K562 (cell line): Measurements from ENCODE around the gene PPP1R14C. TPM values are rescaled to one million over a fixed set of nuclear protein-coding genes. Genes with fewer than 3 reads are reported as not detected.

Source experiments
- ATF2 ChIP-seq: sonication (generic); formaldehyde crosslinking; IDR thresholded peaks from 2 replicates; pipeline ENCODE4 v1.8.1; 2022; ENCODE audit warnings: missing genetic modification reagents
- EWSR1 ChIP-seq: fragments of 450-650 bp; IDR thresholded peaks from 2 replicates; pipeline ENCODE4 v1.6.1; 2018; ENCODE audit warnings: borderline replicate concordance, mild to moderate bottlenecking, low read depth, moderate library complexity; ENCODE audit not compliant: partially characterized antibody
- FOXA3 ChIP-seq, 2 experiments: fragments of 450-650 bp in 1 of 2; sonication (generic) in 1 of 2; formaldehyde crosslinking; IDR thresholded peaks in 1 of 2; conservative IDR thresholded peaks in 1 of 2; 2 replicates each; pipeline versions ENCODE4 v1.4.0 to v1.8.0; 2020 to 2022; ENCODE audit warnings: mild to moderate bottlenecking in 2 of 2, missing genetic modification reagents in 1 of 2
- KDM5B ChIP-seq: fragments of 200-600 bp; sonication (generic); IDR thresholded peaks from 2 replicates; pipeline ENCODE4 v1.6.1; 2012; ENCODE audit warnings: low read depth, mild to moderate bottlenecking, moderate library complexity, low read length, control low read depth, inconsistent platforms; ENCODE audit not compliant: insufficient replicate concordance
- MYC ChIP-seq, 2 experiments: fragments of 250-450 bp in 1 of 2; sonication (Bioruptor Pico) in 1 of 2; IDR thresholded peaks; 2 replicates each; pipeline versions ENCODE4 v1.5.1 to v1.6.1; 2012 to 2021; ENCODE audit warnings: low read depth in 2 of 2, borderline replicate concordance in 1 of 2, improper control_type of control experiment in 1 of 2, low read length in 1 of 2, mild to moderate bottlenecking in 1 of 2, moderate library complexity in 1 of 2
- NCOA6 ChIP-seq: fragments of 450-650 bp; IDR thresholded peaks from 2 replicates; pipeline ENCODE4 v1.6.1; 2017; ENCODE audit warnings: mild to moderate bottlenecking
- PPARD ChIP-seq: fragments of 250-450 bp; sonication (Bioruptor Pico); IDR thresholded peaks from 2 replicates; pipeline ENCODE4 v1.8.0; 2022; ENCODE audit warnings: inconsistent platforms, mild to moderate bottlenecking, moderate library complexity
- REST ChIP-seq, 2 experiments: fragments of 450-650 bp; formaldehyde crosslinking in 1 of 2; IDR thresholded peaks; 2 replicates each; pipeline versions ENCODE4 v1.4.0 to v1.6.1; 2014 to 2020; ENCODE audit warnings: mild to moderate bottlenecking in 2 of 2, borderline replicate concordance in 1 of 2, low read depth in 1 of 2
- RFX5 ChIP-seq: IDR thresholded peaks from 2 replicates; pipeline ENCODE4 v1.6.1; 2011; ENCODE audit warnings: low read depth, mild to moderate bottlenecking, improper control_type of control experiment, low read length
- SMARCB1 ChIP-seq: IDR thresholded peaks from 2 replicates; pipeline ENCODE4 v1.6.1; 2011; ENCODE audit warnings: improper control_type of control experiment, low read depth; ENCODE audit not compliant: insufficient read length
- SRF ChIP-seq, 2 experiments: fragments of 250-450, 450-650 bp in 1 of 2; sonication (Bioruptor Pico) in 1 of 2; sonication (generic) in 1 of 2; formaldehyde crosslinking; IDR thresholded peaks; 2 replicates each; pipeline versions ENCODE4 v1.5.0 to v1.5.1; 2020 to 2022; ENCODE audit warnings: mild to moderate bottlenecking in 1 of 2, missing genetic modification reagents in 1 of 2
- ZNF24 ChIP-seq: fragments of 450-650 bp; IDR thresholded peaks from 2 replicates; pipeline ENCODE4 v1.6.1; 2016
- ZNF449 ChIP-seq: fragments of 250-450 bp; sonication (Bioruptor Pico); IDR thresholded peaks from 2 replicates; pipeline ENCODE4 v1.8.0; 2022; ENCODE audit warnings: moderate library complexity, mild to moderate bottlenecking, inconsistent platforms
- ZNF584 ChIP-seq: fragments of 200-800 bp; sonication (Bioruptor generic); IDR thresholded peaks from 2 replicates; pipeline ENCODE4 v1.6.1; 2016; ENCODE audit warnings: low read depth, mild to moderate bottlenecking, missing genetic modification characterization, missing compliant biosample characterization
- polyA plus RNA-seq, 8 experiments: library from polyadenylated mRNA; depleted of rRNA in 4 of 8; stranded (reverse) in 5 of 8; unstranded in 3 of 8; fragments of >200 nt; fragmentation: Nextera tagmentation in 2 of 8; fragmentation: Illumina TruSeq in 1 of 8; extraction: Ambion mirVana in 2 of 8; extraction: Trizol in 1 of 8; gene quantifications; 2 replicates each; pipeline versions ENCODE4 v1.2.1 to v1.2.3, GENCODE V29; 2011 to 2014; ENCODE audit warnings: inconsistent platforms in 1 of 8, missing spikeins in 1 of 8
- total RNA-seq, 7 experiments: library from RNA; depleted of rRNA in 6 of 7; stranded (reverse); fragments of >200 nt in 6 of 7; fragmentation: Illumina TruSeq in 2 of 7; extraction: Trizol in 2 of 7; gene quantifications; 2 replicates each; pipeline versions ENCODE4 v1.2.1 to v1.2.3, GENCODE V29; 2011 to 2021; ENCODE audit warnings: low replicate concordance in 1 of 7

The PPP1R14C gene
- total and polyA plus RNA-seq, 9 of the 15 experiments (the other 6 are each of a cell fraction or from before 2014, with no cell fraction given): 4.5 to 16.6 (median 11.9) TPM

- no peak for TF ChIP-seq RFX5
- TF ChIP-seq ZNF24: no peak
- TF ChIP-seq FOXA3 (CRISPR knock-in tag; conservative IDR thresholded peaks at IDR 0.05 in 1 of 2, IDR thresholded peaks at IDR 0.05 in 1 of 2): no peak
- TF ChIP-seq NCOA6: no peak
- TF ChIP-seq ZNF584: no peak
- TF ChIP-seq SMARCB1: no peak
- TF ChIP-seq REST (IDR thresholded peaks at IDR 0.05; ENCODE audit: borderline replicate concordance): peak; percentile 3; the same call in 1 of the 2 replicates
- no peak for TF ChIP-seq REST (CRISPR knock-in tag; IDR thresholded peaks at IDR 0.05; ENCODE audit: low read depth)
- no peak for TF ChIP-seq EWSR1
- TF ChIP-seq SRF (CRISPR knock-in tag; IDR thresholded peaks at IDR 0.05): peak in 1 of 2 experiments; percentile 44; a peak in 1 of 4 replicates
- TF ChIP-seq ATF2: no peak
- peak; percentile 38 for TF ChIP-seq KDM5B
- TF ChIP-seq MYC (IDR thresholded peaks at IDR 0.05; ENCODE audit: low read depth, low read length): no peak
- TF ChIP-seq MYC (CRISPR knock-in tag; IDR thresholded peaks at IDR 0.05; ENCODE audit: borderline replicate concordance, low read depth): 0 out of 2 replicates have a peak, but pooled peaks have one; percentile 20
- TF ChIP-seq PPARD (CRISPR knock-in tag): no peak
- TF ChIP-seq ZNF449 (CRISPR knock-in tag): no peak
These were observed 110.0 kb downstream of the PPP1R14C start (continued) for GRCh38 chr6:150252714-150253444.
